Left hindlimb (tissue), 1 donor: ENCODE measurements around the gene TAPBPL.
"Not testable (repeated sequence)": the region's sequence is repeated elsewhere in the genome, so short reads cannot be mapped to it uniquely, and the experiment has no call there.

Source experiments
- DNase-seq: peaks from one replicate; pipeline ENCODE4 v3.0.0-alpha.2; 2018

TAPBPL gene

GRCh38 chr12:6494258-6494743, 42.5 kb downstream of the TAPBPL start:
- no peak for DNase-seq

- DNase-seq: no peak
Measured at GRCh38 chr12:6494968-6495367, 43.1 kb downstream of the TAPBPL start.

- DNase-seq: not testable (repeated sequence)
Measured at GRCh38 chr12:6497291-6497690, 45.4 kb downstream of the TAPBPL start.

- no peak for DNase-seq
Measured at GRCh38 chr12:6500466-6500865, 48.6 kb downstream of the TAPBPL start.

GRCh38 chr12:6507102-6507998, 55.5 kb downstream of the TAPBPL start:
- DNase-seq: no peak

GRCh38 chr12:6508087-6508486, 56.2 kb downstream of the TAPBPL start:
- DNase-seq: no peak
